GM19239 (cell line): ENCODE results near the gene TGM5.
"Not testable (repeated sequence)": the region's sequence is repeated elsewhere in the genome, so short reads cannot be mapped to it uniquely, and the experiment has no call there.

Experiments used
- DNase-seq: peaks from one replicate; pipeline ENCODE4 v3.0.0; 2011; ENCODE audit warnings: low spot score; ENCODE audit not compliant: insufficient read length
- FAIRE-seq: peaks from 2 replicates; lab custom pipeline; 2011; peaks lifted over from hg19 to GRCh38; lab: Jason Lieb, UNC

TGM5 gene

DNA sequence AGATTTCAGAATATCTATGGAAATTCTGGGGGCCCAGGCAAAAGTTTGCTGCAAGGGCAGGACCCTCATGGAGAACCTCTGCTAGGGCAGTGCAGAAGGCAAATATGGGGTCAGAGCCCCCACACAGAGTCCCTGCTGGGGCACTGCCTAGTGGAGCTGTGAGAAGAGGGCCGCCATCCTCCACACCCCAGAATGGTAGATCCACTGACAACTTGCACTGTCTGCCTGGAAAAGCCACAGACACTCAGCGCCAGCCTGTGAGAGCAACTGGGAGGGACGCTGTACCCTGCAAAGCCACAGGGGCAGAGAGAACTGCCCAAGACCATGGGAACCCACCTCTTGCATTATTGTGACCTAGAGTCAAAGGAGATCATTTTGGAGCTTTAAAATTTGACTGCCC lies 67.7 kb downstream of the TGM5 start:
- DNase-seq: no peak
- FAIRE-seq: no peak

DNA sequence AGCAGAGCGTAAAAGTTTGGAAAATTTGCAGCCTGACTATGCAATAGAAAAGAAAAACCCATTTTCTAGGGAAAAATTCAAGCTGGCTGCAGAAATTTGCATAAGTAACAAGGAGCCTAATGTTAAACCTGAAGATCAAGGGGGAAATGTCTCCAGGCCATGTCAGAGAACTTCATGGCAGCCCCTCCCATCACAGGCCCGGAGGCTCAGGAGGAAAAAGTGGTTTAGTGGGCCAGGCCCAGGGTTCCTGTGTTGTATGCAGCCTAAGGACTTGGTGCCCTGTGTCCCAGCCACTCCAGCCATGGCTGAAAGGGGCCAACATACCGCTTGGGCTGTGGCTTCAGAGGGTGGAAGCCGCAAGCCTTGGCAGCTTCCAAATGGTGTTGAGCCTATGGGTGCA lies 68.2 kb downstream of the TGM5 start:
- not testable (repeated sequence) for DNase-seq, FAIRE-seq

DNA sequence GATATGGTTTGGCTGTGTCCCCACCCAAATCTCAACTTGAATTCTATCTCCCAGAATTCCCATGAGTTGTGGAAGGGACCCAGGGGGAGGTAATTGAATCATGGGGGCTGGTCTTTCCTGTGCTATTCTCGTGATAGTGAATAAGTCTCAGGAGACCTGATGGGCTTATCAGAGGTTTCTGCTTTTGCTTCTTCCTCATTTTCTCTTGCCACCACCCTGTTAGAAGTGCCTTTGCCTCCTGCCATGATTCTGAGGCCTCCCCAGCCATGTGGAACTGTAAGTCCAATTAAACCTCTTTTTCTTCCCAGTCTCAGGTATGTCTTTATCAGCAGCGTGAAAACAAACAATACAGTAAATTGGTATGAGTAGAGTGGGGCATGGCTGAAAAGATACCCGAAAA lies 69.0 kb downstream of the TGM5 start:
- DNase-seq, FAIRE-seq: not testable (repeated sequence)

DNA sequence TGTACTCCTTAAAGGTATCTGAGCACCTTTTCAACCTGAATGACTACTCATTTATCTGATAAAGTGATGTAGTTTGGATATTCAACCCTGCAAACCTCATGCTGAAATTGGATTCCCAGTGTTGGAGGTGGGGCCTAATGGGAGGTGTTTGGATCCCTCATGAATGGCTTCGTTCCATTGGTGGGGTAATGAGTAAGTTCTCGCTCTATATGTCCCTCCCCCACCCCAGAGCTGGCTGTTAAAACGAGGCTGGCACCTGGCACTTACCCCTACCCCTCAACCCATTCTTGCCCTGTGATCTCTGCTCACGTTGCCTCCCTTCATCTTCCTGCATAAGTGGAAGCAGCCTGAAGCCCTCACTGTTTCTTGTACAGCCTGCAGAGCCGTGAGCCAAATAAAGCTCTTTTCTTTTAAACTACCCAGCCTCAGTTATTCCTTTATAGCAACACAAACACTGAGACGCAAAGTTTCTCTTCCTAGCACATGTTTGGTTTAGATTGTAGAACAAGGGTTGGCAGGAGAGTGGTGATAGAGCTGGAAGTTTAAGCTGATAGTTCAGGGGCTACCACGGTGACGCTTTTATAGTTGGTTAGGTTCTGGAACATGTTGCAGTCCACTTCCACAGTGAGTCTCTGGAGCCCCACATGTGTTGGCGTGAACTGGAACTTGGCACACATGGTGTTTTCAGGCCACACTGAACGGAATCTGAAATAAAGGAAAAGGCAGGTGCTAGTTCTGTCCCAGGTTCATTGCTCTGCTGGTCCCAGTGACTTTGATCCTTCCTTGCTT lies 69.8 kb downstream of the TGM5 start:
- no peak for FAIRE-seq

DNA sequence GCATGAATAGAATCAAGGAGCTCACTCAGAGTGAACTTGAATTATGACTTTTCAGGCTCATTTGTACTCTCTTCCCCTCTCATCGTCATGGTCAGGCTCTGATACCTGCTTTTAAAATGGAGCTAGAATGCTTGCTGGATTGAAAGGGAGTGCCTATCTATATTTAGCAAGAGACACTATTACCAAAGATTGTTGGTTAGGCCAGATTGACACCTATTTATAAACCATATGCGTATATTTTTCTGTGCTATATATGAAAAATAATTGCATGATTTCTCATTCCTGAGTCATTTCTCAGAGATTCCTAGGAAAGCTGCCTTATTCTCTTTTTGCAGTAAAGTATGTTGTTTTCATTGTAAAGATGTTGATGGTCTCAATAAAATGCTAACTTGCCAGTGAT lies 71.9 kb downstream of the TGM5 start:
- DNase-seq (no peak), FAIRE-seq (peak; percentile 39)

More for the DNA sequence above, 69.8 kb downstream of the TGM5 start:
- DNase-seq: no peak

DNA sequence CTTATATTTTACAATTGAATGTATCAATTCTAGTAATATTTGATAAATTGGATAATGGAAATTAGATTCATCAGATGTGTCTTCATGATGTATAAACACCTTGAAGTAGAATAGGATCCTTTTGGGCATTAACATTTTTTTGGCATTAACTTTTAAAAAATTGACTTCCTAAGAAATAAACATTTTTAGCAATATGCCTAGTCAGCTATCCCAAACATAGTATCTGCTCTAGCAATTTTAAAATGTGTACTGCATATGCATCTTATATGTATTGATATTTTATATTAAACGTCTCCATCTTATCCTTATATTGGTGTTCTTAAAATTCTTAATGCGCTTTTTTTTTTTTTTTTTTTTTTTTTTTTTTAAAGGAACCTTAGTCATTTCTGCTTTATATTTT lies 73.0 kb downstream of the TGM5 start:
- FAIRE-seq (no peak), DNase-seq (no peak)

DNA sequence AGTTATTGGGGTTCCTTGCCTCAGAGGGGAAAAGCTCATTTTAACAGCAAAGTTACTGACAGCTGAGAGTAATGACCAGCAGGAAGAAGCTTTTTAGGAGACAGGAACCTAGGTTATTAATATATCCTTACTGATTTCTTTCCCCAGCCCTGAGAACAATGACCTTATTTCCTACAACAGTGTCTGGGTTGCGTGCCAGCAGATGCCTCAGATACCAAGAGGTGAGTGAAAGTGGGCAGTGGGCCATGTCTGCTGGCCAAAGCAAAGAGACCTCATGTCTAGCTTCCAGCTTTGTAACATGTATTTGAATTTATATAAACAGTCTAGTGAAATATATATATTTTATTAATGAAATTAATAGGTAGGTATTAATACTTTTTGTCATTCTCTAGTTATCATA lies 76.5 kb downstream of the TGM5 start:
- DNase-seq (no peak), FAIRE-seq (no peak)

DNA sequence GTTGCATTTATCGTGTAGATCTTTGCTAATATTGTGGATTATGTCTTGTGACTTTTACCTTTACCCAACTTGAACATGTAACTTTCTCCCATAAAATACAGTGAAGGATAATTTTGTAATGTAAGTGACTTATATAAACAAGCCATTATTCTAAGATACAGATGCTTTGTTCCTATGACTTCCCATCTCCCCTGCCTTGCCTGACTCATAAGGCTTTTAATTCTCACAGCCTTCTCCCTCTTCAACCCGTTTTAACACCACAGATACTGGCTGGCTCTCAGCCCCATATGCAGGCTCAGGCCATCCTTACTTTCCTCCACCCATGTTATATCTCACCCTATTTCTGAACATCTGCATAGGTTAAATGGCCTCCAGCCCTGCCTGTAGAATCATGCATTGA lies 77.4 kb downstream of the TGM5 start:
- DNase-seq (no peak), FAIRE-seq (no peak)

DNA sequence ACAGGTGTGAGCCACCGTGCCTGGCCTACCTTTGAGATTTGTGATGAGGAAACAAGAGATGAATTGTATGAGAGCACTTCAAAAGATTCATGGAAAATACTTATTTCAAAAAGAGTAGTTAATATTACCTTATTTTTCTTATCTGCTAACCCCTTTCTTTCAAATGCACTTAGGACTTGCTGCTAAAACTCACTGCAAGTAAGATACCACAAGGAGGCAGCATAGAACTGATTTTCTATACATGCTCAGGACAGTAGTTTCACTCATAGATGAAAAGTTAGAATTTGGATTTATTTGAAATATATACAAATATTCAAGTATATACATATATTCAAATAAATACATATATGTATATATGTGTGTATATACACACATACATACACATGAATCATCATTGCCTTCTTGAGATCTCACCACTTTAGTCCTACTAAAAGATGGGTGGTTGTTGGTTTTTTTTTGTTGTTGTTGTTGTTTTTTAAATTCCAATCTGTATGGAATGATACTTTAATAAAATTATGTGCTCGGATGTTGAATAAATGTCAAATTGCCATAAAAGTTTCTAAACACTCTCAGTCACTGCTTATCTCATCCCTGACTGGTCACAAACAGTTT lies 79.1 kb downstream of the TGM5 start:
- DNase-seq (no peak), FAIRE-seq (no peak)

DNA sequence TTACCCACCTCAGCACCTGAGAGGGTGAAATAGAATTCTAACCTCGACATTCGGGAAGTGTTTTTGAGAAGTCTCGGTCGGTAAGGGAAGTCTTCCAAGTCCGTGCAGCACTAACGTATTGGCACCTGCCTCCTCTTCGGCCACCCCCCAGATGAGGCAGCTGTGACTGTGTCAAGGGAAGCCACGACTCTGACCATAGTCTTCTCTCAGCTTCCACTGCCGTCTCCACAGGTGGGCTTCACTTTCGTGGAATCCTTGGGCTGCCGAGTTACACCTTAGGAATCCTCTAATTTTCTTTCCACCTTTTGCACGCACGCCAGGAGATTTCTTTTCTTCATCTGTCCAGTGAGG lies 80.8 kb downstream of the TGM5 start:
- DNase-seq: peak; percentile 38
- FAIRE-seq: no peak

DNA sequence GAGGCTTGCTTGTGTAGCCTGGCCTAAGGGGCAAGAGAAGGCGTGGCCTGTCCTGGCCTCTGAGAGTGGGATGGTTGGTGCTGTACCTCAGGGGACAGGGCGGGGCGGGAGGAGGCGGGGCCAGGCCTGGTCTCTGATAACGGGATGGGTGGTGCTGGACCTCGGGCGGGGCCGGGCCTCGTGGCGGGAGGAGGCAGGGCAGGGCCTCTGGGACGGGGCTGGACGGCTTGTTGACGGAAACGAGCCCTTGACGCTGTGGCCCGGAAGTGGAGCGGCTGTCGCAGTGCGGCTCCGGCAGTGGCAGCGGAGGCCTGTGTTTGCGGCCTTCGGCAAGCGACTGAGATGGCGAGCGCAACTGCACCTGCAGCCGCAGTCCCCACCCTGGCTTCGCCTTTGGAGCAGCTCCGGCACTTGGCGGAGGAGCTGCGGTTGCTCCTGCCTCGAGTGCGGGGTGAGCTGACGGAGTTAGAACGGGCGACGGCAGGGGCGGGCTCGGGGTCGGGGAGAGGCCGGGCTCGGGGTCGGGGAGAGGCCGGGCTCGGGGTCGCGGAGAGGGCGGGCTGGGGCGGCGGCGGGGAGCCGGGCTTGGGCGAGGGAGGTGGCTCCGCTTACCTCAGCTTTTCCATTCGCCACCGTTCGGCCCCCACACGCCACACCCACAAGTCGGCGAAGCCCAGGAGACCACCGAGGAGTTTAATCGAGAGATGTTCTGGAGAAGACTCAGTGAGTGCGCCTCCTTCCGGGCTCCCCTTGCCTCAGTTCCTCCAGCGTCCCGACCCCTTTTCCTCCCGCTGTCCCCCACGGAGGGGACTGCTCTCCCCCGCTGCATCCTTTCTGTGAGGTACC lies 81.3 kb downstream of the TGM5 start, which contains the start of gene CCNDBP1:
Gene CCNDBP1 (plus strand): TSS at position 247 of the 846 bp plus-strand sequence. CDS start 96 bp downstream, at position 343.
- FAIRE-seq: peak; percentile 97
- DNase-seq: peak; percentile 96

DNA sequence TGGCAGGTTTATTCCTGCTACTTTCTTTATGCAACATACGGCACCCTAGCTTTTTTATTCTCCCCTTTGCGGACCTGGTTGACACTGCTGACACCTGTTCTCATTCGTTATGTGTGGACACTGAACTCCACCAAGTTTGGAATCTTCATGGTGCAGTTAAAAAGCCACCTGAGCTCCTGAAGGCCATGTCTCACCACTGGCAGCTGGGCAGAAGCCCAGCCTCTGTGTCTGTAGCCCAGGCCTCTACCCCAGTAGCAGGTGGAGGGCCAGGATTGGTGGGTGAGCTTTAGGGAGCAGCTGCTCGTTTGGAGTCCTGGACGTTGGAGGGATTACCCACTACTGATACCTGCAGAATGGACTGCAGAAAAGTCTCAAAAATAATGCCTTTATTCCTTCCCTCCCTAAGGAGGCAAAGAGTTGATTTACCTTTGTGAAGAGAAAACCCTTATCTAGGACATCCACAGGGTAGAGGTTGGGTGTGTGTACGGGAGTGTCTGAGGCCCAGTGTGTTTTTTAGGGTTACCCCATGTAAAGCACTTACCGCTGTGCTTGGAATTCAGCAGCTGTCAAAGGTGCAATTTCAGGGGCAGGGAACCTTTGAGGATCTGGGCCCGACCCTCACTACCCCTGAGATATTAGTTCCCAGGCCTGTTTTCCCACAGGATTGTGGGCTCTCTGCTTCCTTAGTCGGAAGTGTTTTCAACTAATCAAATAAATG lies 82.2 kb downstream of the TGM5 start:
- no peak for FAIRE-seq
- no peak for DNase-seq

DNA sequence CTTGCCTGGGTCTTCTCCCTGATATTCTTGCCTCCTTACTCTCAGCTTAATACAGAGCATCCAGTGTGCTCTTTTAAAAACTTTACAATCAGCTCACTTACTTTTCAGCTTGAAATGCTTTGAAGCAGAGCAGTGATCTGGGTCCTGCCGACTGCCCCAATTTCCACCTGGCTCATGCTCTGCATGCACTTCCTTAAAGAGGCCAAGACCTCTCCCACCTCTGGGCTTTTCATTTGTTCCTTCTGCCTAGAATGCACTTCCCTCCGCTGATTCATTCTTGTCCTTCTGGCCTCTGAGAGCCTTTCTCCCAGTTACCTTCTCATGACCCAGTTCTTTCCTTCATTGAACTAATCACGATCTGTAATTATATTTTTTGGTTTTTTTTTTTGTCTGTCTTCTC lies 83.5 kb downstream of the TGM5 start:
- FAIRE-seq: no peak
- DNase-seq: no peak
